Left colon (tissue), 2 donors: ENCODE results near the gene KCNA1. TPM values are rescaled to one million over a fixed set of nuclear protein-coding genes. Genes with fewer than 3 reads are reported as not detected.

ENCODE experiments used
- ATAC-seq: fragments of 200-7000 bp; cut with Tn5 transposase; one replicate; pipeline ENCODE4 v1.9.1; 2020; ENCODE audit warnings: mild to moderate bottlenecking, moderate library complexity
- DNase-seq, 2 donors: peaks; one replicate each; pipeline ENCODE4 v3.0.0-alpha.2; 2020
- intact Hi-C, 2 donors: fragments of 100-400 bp; cut with DNase I in 1 of 2; cut with micrococcal nuclease in 1 of 2; formaldehyde crosslinking; loops; one replicate each; pipeline versions ENCODE4 v1.11.2 to v1.14.0; 2022; cut with DNase I, micrococcal nuclease
- total RNA-seq, 2 donors: library from RNA; stranded (reverse); fragmentation: NEBNext Ultra II Directional; extraction: Animal tissue kit (Norgen Biotek cat#: 25700); gene quantifications; one replicate each; pipeline ENCODE4 v1.2.1, GENCODE V29; 2021
- donor health status: DM: no; HTN: no; CAD: no.
- donor health status: DM: yes; HTN: yes; CAD: no.

KCNA1 gene
- total RNA-seq, 2 donors from 2014 or later = 0.25 TPM; not detected in 1

- DNase-seq (no peak), ATAC-seq (no peak)
- intact Hi-C loops = no loop called here
Observed at GRCh38 chr12:4954621-4955354, 45.1 kb downstream of the KCNA1 start.

DNA sequence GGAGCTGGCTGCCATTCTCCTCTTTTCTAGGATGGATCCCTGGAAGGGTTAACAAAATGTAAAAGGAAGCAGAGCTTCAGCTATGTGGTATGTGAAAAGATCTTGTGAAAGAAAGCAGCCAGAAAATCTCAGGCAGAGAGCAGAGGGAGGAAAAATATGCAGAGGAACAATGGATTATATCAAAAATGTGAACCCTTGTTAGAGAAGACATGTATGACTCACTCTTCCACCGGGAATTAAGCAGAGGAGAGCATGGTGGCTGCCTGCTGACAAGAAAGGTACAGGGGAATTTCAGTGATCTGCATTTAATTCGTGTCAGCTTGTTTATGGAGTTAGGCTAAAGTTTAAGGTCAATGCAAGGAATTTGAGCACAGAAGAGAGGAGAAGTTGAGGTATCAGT lies 46.3 kb downstream of the KCNA1 start:
- ATAC-seq = no peak
- intact Hi-C loops = no loop called here
- no peak for DNase-seq

GRCh38 chr12:4956968-4957367 lies 47.3 kb downstream of the KCNA1 start:
- no peak for DNase-seq
- intact Hi-C loops = no loop called here
- no peak for ATAC-seq

GRCh38 chr12:4957761-4958160 lies 48.1 kb downstream of the KCNA1 start:
- intact Hi-C loops = no loop called here
- DNase-seq (no peak), ATAC-seq (no peak)

DNA sequence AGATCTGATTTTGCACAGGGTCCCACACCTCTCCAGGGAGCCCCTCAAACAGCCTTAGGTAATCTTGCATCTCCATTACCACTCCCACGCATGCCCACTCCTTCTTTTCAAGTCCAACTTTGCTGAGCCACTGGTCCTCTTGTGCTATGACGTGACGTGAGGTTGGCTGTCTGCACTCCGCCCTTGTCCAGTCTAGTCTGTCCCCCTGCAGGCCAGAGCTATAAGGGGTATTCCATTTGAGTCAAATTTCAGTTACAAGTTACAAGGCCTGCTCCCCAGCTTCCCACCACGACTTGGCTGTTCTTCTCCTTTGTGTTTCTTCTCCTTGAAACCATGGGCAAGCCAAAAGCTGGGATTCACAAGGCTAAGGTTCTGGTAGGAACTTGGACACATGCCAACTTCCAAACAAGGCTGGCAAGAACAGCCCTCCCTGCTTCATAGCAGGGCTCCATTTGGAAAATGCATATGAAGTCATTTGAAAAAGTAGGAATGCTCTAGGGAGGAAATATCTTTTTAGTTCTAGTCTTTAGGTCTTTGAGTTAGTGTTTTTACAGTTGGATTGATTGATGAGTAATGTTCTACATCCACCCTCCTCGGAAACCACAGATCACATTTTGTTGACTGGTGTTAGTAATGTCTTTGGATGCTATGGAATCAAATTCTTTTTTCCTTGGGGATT lies 49.1 kb downstream of the KCNA1 start:
- intact Hi-C loops = no loop called here
- ATAC-seq (no peak), DNase-seq (no peak)

DNA sequence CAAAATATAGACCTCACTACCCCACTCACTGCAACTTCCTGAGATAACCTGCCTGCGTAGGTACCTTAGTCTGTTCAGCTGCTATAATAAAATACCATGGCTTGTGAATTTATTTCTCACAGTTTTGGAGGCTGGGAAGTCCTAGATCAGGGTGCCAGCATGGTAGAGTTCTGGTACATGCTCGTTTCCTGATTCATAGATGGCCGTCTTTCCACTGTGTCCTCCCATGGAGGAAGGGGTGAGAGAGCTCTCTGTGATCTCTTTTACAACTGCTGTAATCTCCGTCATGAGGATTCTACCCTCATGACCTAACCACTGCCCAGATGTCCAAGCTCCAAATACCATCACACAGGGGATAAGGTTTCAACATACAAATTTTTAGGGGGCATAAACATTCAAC lies 49.7 kb downstream of the KCNA1 start:
- DNase-seq = no peak
- no peak for ATAC-seq
- intact Hi-C loops = no loop called here

DNA sequence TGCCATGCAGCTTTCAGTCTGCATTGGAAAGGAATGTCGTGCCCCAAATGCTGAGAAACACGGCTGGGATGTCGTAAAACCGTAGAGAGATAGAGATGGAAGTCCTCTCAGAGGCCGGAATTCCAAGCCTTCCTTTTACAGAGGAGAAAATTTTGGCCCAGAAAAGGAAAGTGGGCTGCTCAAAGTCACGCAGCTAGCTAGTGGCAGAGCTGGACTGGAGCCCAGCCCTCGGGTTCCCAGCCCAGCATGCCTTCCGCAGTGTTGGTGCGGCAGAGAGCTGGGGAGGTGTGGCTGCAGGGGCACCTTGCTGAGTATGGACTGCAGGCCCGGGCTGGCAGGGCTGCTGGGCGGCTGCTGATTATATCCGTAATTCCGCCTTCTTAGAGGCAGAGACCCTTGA lies 50.3 kb downstream of the KCNA1 start:
- DNase-seq (peak in 1 of 2 donors; percentile 9), ATAC-seq (no peak)
- intact Hi-C loops = no loop called here

DNA sequence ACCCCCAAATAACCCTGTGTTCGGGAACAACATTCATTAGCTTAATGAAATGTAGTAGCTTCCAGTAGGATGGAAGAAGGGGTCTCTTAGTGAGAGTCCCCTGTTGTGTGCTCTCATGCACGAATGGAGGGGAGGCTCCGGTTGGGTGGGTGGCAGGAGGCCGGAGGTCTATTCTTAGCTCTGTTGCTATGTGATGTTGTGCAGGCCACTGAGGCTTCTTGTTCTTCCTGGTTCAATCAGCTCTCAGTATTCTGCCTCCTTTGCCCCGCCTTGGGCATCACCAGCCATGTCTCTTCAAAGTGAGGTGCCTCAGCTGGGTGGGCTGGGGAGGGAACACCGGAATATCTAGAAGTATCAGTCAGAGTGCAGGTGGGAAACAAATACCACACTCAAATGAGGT lies 50.8 kb downstream of the KCNA1 start:
- intact Hi-C loops = no loop called here
- DNase-seq = no peak
- ATAC-seq = no peak

GRCh38 chr12:4961311-4961710 lies 51.6 kb downstream of the KCNA1 start:
- DNase-seq = no peak
- no peak for ATAC-seq
- intact Hi-C loops = no loop called here

DNA sequence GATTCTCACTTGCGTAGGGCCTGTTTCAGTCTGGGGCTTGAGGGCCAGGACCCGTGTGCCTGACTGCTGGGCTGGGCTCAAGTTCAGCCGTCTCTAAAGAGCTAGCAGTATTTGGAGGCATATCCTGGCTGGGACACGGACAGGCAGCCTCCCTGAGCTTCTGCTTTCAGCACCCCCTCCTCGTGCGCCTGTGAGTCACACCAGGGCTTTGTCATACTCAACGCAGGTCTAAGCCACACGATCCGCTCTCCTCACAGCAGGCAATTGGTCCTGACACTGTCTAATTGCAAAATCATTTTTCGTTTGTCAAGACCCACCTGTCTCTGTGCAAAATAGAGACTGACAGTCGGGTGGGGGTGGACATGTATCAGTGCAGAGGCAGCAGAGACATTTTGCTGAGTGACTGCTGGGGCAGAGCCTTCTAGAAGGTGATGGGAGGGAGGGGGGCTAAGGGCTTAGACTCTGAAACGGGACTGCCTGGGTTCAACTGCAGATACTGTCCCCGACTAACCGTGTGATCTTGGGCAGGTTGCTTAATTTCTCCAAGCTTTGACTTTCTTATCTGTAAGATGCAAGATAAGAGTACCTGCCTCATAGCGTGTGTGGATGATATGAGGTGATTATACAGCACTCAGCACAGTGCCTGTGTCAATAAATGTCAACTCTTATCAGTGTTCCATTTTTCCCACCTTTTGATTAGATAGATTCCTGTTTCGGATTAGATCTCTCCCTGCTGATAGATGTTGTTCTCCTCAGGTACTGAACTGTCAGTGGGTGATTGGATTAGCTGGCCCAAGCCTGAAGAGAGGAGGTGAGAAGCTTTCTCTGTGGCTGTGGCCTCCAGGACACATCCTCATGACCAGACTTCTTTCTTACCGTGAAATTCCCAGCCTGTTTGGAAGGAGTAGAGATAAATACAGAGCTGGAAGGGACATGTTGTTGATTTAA lies 53.1 kb downstream of the KCNA1 start:
- intact Hi-C loops = no loop called here
- peak; percentile 56 for ATAC-seq
- no peak for DNase-seq

Other genes with a start within 250 kb of the KCNA1 start
- gene GALNT8, start 189.5 kb upstream of the KCNA1 start, total RNA-seq = 10 to 100 TPM; 24.5 to 41.0 TPM
- gene KCNA5, start 134.0 kb downstream of the KCNA1 start, total RNA-seq = under 1 TPM; 0.18 to 0.95 TPM